Measurements from ENCODE around the gene FTCDNL1. TPM values are rescaled to one million over a fixed set of nuclear protein-coding genes. Genes with fewer than 3 reads are reported as not detected.

Gene FTCDNL1
- polyA plus RNA-seq, 3 donors: 2.4 to 7.3 (median 4.1) TPM

DNA sequence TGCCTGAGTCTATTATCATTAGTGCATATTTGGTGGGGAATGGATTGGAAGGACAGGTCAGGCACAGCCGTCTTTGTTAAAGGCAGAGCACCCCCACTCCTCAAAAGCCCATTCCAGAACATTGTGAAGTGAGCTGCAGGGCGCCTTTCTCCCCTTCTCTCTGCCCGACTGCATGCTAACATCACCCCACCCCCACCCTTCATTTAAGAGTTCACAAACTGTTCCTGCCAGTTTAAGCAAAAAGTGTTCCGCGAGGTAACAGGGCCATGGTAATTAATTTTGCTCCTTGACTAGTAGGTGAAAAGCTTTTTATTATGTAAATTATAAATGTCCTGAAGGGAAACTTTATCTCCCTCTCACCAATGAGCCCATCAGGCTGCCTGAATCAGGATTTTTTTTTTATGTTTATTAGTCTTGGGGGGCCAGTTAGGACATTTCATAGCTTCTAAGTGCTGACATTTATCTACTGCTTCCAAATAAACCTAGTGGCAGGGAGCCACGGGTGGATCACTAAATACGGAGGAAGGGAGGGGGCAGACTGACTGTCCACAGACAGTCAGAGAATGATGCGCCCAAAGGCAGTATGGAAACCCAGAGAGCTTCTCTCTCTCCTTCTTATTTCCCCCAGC lies 99.4 kb downstream of the FTCDNL1 start:
- WGBS (ENCODE audit: insufficient coverage): 60% methylated on average over 1 of the region's 8 CpGs
- Histone ChIP-seq H3K36me3 (replicated peaks in 1 of 2; ENCODE audit: control insufficient read depth in 1 of 2, insufficient read depth in 2 of 2, low read length in 2 of 2) (no peaks in the 10 kb centered on the region), H3K4me3 (replicated peaks in 1 of 3; ENCODE audit: low read depth in 2 of 3, low read length in 3 of 3) (no peak overlapping the region), H2AFZ (ENCODE audit: insufficient read depth, low read depth, low read length, poor library complexity, severe bottlenecking) (no peak overlapping the region), H3K79me2 (ENCODE audit: insufficient read depth, low read length) (no peaks in the 10 kb centered on the region), H3K9me3 (replicated peaks in 1 of 2; ENCODE audit: control insufficient read depth in 1 of 2, insufficient read depth in 1 of 2, low read length in 2 of 2) (no peaks in the 10 kb centered on the region), H3K4me1 (ENCODE audit: control insufficient read depth in 1 of 2, insufficient read depth in 2 of 2, low read length in 2 of 2) (peaks cover 1 to 6% of the 10 kb centered on the region in 2 donors), H3K4me2 (replicated peaks; ENCODE audit: extremely low read depth, low read length, poor library complexity, severe bottlenecking) (no peak overlapping the region), H3K9ac (ENCODE audit: insufficient read depth, low read length, poor library complexity, severe bottlenecking) (no peak overlapping the region), H4K20me1 (ENCODE audit: insufficient read depth, low read length) (no peaks in the 10 kb centered on the region), H3K27me3 (ENCODE audit: control insufficient read depth in 2 of 2, insufficient read depth in 2 of 2, low read length in 2 of 2) (no peaks in the 10 kb centered on the region), H3K27ac (ENCODE audit: low read depth in 1 of 2, low read length in 2 of 2) (no peak overlapping the region)
- no peaks in the 10 kb centered on the region for H3K36me3 Mint-ChIP-seq
- DNase-seq: no peak
- H3K4me3 Mint-ChIP-seq: no peak overlapping the region
- H3K27me3 Mint-ChIP-seq (ENCODE audit: low read depth in 3 of 3): no peaks in the 10 kb centered on the region
- peaks cover 4 to 14% (median 6%) of the 10 kb centered on the region in 7 donors for H3K9me3 Mint-ChIP-seq
- TF ChIP-seq, protein P1, sequence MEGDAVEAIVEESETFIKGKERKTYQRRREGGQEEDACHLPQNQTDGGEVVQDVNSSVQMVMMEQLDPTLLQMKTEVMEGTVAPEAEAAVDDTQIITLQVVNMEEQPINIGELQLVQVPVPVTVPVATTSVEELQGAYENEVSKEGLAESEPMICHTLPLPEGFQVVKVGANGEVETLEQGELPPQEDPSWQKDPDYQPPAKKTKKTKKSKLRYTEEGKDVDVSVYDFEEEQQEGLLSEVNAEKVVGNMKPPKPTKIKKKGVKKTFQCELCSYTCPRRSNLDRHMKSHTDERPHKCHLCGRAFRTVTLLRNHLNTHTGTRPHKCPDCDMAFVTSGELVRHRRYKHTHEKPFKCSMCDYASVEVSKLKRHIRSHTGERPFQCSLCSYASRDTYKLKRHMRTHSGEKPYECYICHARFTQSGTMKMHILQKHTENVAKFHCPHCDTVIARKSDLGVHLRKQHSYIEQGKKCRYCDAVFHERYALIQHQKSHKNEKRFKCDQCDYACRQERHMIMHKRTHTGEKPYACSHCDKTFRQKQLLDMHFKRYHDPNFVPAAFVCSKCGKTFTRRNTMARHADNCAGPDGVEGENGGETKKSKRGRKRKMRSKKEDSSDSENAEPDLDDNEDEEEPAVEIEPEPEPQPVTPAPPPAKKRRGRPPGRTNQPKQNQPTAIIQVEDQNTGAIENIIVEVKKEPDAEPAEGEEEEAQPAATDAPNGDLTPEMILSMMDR (IDR thresholded peaks at IDR 0.05): no peak
- H3K27ac Mint-ChIP-seq: no peak overlapping the region
- intact Hi-C loops (cut with micrococcal nuclease): no loop called here
- peaks cover 5% of the 10 kb centered on the region for H3K4me1 Mint-ChIP-seq

DNA sequence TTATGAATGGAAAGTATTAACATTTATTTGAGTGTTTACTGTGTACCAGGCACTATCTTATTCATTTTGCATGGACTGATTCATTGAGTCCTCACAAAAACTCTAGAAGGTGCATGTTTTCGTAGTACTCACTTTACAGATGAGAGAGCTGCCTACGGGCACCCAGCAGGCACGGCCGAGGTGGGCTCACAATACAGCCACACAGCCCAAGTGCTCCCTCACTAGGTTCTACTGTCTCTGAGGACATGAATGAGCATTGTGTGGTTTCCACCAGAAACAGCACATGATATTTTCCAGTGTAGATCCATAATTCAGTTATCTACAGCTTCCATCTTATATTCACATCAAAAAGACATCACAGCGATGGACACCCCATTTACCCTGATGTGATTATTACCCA lies 101.4 kb downstream of the FTCDNL1 start:
- no peaks in the 10 kb centered on the region for H3K4me1 ChIP-seq (ENCODE audit: control insufficient read depth in 1 of 2, insufficient read depth in 2 of 2, low read length in 2 of 2)
- peaks cover 4 to 14% (median 6%) of the 10 kb centered on the region in 7 donors for H3K9me3 Mint-ChIP-seq
- no peak for DNase-seq
- H3K36me3 Mint-ChIP-seq: no peaks in the 10 kb centered on the region
- H3K4me1 Mint-ChIP-seq: no peaks in the 10 kb centered on the region
- H3K4me3 Mint-ChIP-seq: no peak overlapping the region
- H3K9ac ChIP-seq (ENCODE audit: insufficient read depth, low read length, poor library complexity, severe bottlenecking): no peak overlapping the region
- no peaks in the 10 kb centered on the region for H3K79me2 ChIP-seq (ENCODE audit: insufficient read depth, low read length)
- no peaks in the 10 kb centered on the region for H3K27me3 ChIP-seq (ENCODE audit: control insufficient read depth in 2 of 2, insufficient read depth in 2 of 2, low read length in 2 of 2)
- TF ChIP-seq, protein P1 (IDR thresholded peaks at IDR 0.05): no peak
- H3K27me3 Mint-ChIP-seq (ENCODE audit: low read depth in 3 of 3): peaks cover 0 to 2% (median 0%) of the 10 kb centered on the region in 3 donors
- 82% methylated on average over 3 of the region's 5 CpGs for WGBS (ENCODE audit: insufficient coverage)
- H3K9me3 ChIP-seq (replicated peaks in 1 of 2; ENCODE audit: control insufficient read depth in 1 of 2, insufficient read depth in 1 of 2, low read length in 2 of 2): no peaks in the 10 kb centered on the region
- no peak overlapping the region for H3K27ac Mint-ChIP-seq
- no peak overlapping the region for H3K4me2 ChIP-seq (replicated peaks; ENCODE audit: extremely low read depth, low read length, poor library complexity, severe bottlenecking)
- intact Hi-C loops (cut with micrococcal nuclease): no loop called here
- H3K4me3 ChIP-seq (replicated peaks in 1 of 3; ENCODE audit: low read depth in 2 of 3, low read length in 3 of 3): no peak overlapping the region
- no peak overlapping the region for H2AFZ ChIP-seq (ENCODE audit: insufficient read depth, low read depth, low read length, poor library complexity, severe bottlenecking)
- H3K36me3 ChIP-seq (replicated peaks in 1 of 2; ENCODE audit: control insufficient read depth in 1 of 2, insufficient read depth in 2 of 2, low read length in 2 of 2): no peaks in the 10 kb centered on the region
- no peaks in the 10 kb centered on the region for H4K20me1 ChIP-seq (ENCODE audit: insufficient read depth, low read length)
- H3K27ac ChIP-seq (ENCODE audit: low read depth in 1 of 2, low read length in 2 of 2): no peak overlapping the region

Measured in CD14-positive monocyte (primary cell).